HG03039 (cell line): ENCODE measurements around the gene ACAP2.
A peak's percentile ranks its signal among the peaks of the same experiment; 100 is the strongest.

Source experiments
- ATAC-seq: cut with Tn5 transposase; IDR thresholded peaks from one replicate; pipeline ENCODE4 v1.9.1; 2021; ENCODE audit warnings: mild to moderate bottlenecking, moderate library complexity; ENCODE audit not compliant: unreplicated experiment

ACAP2 gene

GRCh38 chr3:195263193-195263924, 179.5 kb downstream of the ACAP2 start:
- no peak for ATAC-seq

DNA sequence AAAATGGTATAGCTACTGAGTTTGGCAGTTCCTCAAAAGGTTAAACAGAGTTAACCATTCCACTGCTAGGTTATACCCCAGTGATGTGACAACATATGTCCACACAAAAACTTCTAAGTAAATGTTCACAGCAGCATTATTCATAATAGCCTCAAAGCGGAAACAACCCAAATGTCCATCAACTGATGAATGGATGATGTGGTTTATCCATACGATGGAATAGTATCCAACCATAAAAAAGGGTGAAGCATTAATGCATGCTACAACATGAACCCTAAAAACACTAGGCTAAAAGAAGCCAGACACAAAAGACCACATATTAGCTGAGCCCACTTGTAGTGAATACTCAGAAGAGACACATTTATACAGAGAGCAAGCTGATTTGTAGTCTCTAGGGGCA, 180.9 kb downstream of the ACAP2 start:
- ATAC-seq = no peak

DNA sequence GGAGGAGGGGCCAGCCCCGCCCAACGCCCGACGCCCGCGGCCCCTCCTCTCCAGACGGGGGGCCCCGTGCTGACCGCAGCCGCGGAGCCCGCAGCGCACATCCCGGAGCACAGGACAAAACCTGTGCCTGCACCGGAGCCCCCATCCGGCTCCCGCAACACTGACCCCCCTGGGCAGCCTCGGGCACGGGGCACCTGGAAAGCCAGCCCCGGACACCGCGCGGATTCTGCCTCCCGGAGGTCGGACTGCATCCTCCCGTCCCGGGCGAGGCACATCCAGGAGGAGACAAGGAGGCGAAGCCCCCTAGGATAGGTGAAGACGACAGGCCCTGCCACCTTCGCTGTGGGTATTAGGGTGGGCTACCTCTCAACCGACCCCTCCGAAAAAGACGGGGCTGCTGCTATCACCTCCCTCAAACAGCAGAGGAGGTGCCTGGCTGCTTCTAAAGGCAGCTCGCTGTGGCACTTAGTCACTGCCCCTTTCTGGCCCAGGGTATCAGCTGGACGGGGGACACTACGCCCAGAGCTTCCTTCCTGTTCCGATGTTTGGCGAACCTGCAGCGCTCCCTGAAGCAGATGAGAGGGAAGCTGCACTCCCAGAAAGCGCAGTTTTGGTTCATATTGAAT, 182.4 kb downstream of the ACAP2 start:
- ATAC-seq = no peak

DNA sequence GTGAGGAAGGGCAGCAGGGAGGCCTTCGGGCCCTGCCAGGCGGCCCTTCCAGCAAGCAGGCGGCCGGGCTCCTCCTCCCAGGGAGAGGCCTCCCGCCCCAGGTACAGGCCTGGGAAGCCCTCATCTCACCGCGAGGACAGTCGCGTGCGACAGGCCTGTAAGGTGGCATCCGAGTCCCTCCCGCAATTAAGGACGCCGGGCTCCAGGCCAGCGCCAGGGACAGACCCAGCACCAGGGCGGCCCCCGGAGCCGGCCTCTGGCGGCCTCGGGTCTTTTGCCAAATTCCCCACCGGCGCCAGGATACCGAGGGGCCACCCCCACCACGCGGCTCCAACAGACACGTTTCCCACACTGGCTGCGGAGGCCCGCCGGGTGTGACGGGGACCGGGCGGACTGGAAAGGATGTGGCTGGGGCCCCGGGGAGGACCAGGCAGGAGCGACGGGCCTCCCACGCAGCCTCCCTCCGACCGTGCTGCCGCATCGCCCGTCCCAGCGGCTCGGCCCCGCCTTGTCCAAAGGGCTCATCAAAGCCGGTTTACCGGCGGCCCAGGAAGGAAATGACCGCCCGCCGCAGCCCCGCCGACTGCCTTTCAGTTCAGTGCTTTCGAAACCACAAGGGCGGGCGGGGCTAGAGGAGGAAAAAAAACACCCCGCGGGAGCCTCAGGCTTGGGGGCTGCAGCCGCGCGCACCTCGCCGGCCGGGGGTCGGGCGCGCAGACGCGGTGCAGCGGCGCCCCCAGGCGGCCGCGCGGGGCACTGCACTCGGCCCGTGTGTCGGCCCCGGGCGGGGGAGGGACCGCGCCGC, 183.1 kb downstream of the ACAP2 start:
- ATAC-seq = peak; percentile 72

- no peak for ATAC-seq
These were observed 183.7 kb downstream of the ACAP2 start for GRCh38 chr3:195259154-195259474.

DNA sequence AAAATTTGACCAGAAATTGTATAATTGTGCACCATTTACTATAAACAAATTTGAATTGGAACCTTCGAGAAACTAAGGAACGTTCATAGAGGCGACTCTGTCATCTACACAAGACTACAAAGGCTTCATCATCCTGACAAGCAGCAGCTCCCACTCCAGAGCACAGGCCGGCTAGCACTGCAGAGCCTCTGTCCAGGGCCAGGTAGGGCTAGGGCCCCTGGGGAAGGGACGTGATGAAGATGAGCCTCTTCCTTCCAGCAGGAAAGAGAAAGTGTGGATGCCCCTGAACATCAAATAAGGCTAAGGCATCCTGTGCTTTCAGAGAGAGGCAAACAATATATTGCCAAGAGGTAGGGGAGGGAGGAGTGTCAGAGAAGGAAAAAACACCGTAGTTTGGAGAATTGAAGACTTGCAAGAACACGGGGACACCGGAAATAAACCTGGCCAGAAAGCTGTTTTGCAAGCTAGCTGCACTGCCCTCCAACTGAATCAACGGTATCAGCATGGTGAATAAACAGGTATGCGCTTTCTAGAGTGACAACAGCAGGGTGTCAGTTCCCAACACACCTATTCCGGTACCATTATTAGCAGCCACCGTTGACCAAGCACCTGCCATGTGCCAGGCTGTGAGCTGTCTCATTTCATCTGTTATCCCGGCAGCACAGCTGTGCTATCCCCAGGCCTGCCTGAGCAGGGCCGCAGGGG, 184.2 kb downstream of the ACAP2 start:
- no peak for ATAC-seq

DNA sequence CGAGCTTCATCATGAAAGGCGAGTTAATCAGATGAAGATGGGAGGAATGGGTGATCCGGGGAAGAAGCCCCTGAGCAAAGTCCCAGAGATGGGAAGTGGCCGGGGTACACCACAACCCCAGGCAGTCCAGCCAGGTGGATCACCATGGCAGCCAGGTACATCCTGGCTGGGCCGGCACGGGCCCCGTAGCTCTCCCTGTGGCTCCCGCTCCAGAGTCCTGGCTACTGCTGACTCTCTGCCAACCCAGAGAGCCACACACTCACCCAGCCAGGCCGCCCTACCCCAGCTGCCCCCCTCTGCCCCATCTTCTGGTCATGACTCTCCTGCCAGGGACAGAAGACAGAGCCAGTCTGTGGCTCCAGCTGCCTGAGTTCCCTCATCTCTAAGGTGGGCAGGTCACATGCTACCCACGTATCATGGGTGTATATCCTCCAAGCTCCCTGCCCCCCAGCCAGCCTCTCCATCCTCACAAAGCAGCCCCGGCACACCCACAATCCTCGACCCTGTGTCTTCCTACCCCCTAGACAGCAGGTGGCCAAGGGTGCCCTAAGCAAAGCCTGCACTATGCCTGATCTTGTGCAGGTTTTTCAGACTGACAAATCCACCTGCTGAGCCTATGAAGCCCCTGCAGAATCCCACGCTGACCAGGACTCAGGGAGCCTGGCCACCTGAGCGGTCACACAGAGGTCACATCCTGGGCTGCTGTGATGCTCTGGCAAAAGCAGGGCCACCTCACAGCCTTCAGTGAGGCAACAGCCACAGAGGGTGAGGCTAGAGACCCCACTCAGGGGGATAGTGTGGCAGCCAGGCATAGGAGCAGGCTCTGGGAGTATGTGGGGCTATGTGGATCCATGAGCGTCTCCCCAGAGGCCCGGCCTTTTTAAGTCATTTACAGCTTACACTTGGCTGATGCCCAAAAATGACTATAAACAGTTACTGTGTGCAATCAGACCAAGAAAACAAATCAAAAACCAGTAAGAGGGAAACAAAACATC, 185.1 kb downstream of the ACAP2 start:
- no peak for ATAC-seq

DNA sequence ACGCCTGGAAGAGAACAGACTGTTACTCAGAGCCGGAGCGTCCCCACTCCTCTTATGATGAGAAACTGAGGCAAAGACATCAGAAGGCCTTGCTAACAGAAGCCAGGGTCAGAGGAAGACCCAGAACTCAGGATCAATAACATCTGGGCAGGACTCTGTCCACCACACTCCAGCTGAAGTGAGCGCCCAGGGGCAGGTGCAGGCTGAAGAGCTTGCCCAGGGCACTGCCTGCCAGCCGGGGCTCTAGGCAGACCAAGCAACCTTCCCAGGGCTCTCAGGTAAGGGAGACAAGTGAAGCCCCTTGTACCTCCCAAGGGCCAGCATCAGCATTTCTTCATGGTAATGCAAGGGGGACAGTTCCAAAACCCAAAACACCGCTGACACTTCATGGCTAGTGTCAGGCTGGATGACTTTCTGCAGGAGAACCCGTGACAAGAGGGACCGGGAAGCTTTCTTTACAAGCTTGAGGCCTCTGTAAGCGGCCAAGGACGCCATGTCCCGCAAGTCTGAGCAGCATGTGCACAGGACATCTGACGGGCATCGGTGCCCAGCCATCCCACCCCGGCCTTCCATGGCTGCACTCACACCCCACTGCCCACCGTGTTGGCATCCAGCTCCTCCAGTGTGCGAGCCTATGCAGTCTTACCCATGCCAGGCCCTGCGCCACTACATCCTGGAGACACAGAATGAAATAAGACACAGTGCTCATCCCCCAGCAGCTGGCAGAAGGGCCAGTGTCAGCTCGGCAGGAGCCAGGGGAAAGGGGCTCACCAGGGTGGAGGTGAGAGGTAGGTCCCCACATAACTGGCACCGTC, 186.0 kb downstream of the ACAP2 start:
- ATAC-seq = no peak

DNA sequence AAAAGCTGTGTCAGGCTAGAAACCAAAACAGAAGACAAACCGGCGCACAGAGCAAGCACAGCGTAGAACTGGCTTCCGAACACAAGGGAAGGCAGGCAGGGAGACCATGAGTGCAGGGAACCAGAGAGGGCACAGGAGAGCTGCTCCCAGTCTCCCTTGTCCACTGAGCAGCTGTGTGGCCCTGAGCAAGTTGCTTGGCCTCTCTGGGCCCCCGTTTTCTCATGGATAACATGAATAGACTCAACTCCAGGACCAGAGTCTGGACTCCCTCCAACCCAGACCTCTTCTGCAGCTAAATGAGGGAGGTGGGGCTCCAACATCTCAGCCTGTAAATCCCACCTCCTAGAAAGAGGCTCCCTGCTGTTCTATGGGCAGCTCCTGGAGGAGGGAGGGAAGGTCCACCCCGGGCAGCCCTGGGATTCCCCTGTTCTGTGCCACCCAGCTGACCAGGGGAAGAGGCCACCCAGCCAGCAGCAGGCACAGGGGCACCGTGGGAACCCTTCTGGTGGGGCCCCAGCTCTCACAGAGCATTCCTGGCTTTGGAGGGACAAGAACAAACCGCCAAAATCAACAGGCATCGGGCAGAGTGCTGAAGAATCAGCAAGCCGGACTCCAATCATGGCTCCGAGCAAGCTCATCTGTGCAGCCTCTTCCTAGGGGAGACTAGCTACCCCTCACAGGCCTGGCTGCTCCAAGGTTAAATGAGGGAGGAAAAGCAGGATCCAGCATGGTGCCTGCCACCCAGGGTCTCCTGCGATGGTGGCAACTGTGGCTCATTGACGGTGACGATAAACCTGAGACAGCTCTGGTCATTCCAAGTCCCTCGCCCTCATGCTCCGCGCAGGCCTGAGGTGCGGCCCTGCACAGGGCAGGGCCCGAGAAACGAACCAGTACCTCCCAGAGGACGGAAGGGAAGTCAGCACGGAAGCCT, 187.0 kb downstream of the ACAP2 start:
- no peak for ATAC-seq

DNA sequence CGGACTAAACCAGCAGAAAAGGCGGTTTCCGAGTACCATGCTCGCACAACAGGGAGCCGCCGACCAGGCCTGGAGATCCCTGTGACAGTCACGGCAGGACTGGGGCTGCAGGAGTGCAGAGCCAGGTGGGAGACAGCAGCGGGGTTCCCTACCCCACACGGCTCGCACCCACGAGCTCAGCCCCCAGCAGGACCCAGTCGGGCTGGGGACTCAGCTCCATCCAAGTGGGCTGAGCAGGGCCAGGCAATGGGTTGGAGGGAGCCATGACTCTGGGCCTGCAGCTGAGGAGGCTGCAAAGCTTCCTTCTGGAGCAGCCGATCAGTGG, 187.7 kb downstream of the ACAP2 start:
- ATAC-seq = no peak

- ATAC-seq = no peak
These were observed 188.2 kb downstream of the ACAP2 start for GRCh38 chr3:195254454-195255175.

- ATAC-seq = no peak
These were observed 188.8 kb downstream of the ACAP2 start for GRCh38 chr3:195253923-195254432.

- ATAC-seq = no peak
These were observed 191.3 kb downstream of the ACAP2 start for GRCh38 chr3:195251336-195252065.

DNA sequence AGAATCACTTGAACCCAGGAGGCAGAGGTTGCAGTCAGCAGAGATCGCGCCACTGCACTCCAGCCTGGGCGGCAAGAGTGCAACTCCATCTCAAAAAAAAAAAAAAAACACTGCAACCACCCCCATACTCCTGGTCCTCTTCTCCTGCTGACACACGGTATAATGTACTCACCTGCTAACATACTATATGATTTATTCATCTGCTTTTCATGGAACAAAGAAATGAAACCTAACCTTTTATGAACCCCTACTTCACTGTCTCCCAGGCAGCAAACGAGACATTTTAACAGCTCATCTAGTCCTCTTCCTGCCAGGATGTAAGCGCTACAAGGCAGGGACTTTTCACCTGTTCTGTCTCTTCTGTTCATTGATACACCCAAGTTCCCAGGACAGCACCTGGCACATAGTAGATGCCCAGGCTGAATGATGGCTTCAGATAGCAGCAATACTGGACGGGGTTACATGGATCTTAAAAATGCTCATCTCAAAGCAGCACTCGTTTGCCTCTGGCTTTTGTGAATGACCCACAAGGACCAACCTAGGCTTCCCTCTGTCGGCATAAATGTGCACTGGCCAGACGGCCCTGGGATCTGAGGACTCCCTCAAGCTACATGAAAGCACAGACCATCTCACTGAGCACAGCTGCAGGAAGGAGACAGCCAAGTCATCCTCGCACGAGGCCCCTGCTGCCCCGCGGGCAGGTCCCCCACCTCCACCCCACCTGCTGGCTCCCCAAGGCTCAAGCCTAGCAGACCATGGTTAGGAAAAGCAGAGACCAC, 192.2 kb downstream of the ACAP2 start:
- ATAC-seq = no peak

GRCh38 chr3:195249858-195250464, 192.9 kb downstream of the ACAP2 start:
- ATAC-seq = no peak
